Measurements from ENCODE around the gene WDFY2. TPM values are rescaled to one million over a fixed set of nuclear protein-coding genes. Genes with fewer than 3 reads are reported as not detected.

Gene WDFY2
- total RNA-seq, 5 donors from 2014 or later (not counting 1 experiment from before 2014, with no cell fraction given) = 18.2 to 28.3 (median 20.0) TPM

- Histone ChIP-seq H3K27me3 (replicated peaks in 1 of 2; ENCODE audit: control insufficient read depth in 2 of 2, extremely low read depth in 1 of 2, insufficient read depth in 2 of 2, low read length in 1 of 2) (no peaks in the 10 kb centered on the region), H3K9me3 (no peaks in the 10 kb centered on the region), H3K4me3 (ENCODE audit: control insufficient read depth in 1 of 2, extremely low read depth in 1 of 2, low read length in 1 of 2) (peak overlapping the region; percentile 29 to 40), H3K36me3 (ENCODE audit: control insufficient read depth in 2 of 2, extremely low read depth in 1 of 2, insufficient read depth in 1 of 2, low read length in 1 of 2) (peaks cover 14 to 18% of the 10 kb centered on the region in 2 donors), H3K27ac (ENCODE audit: low read length) (peak overlapping the region; percentile 84), H3K4me1 (ENCODE audit: control insufficient read depth in 1 of 2, extremely low read depth in 1 of 2, insufficient read depth in 2 of 2, low read length in 2 of 2) (peaks cover 8 to 19% of the 10 kb centered on the region in 2 experiments)
- H3K4me1 Mint-ChIP-seq = peaks cover 21 to 28% (median 24%) of the 10 kb centered on the region in 3 donors
- H3K36me3 Mint-ChIP-seq = peaks cover 35% of the 10 kb centered on the region
- ChIA-PET POLR2A (interaction anchor here in 1 of 2 donors (0.7 to 1.2 kb wide), 5 partner anchors 41 to 314 kb away, joined by 3 to 15 read pairs (median 3); partner anchors contain the start of gene INTS6), CTCF (interaction anchor here (0.5 to 2.6 kb wide), 13 partner anchors 18 to 363 kb away, joined by 3 to 17 read pairs (median 3); no protein-coding TSS in a partner anchor)
- H3K27ac Mint-ChIP-seq = peak overlapping the region; percentile 97 to 98
- peak; percentile 80 to 92 (median 82) for ATAC-seq (replicated peaks in 1 of 4)
- no peaks in the 10 kb centered on the region for H3K9me3 Mint-ChIP-seq
- peak in 34 of 35 experiments; percentile 14 to 77 (median 43) for DNase-seq
- WGBS (ENCODE audit: insufficient coverage) = 14% methylated on average over 11 of the region's 12 CpGs
- no peaks in the 10 kb centered on the region for H3K27me3 Mint-ChIP-seq
- H3K4me3 Mint-ChIP-seq = peak overlapping the region; percentile 71 to 84 (median 76)
Observed at GRCh38 chr13:51764184-51765141, 180.2 kb downstream of the WDFY2 start.

- Histone ChIP-seq H3K27me3 (replicated peaks in 1 of 2; ENCODE audit: control insufficient read depth in 2 of 2, extremely low read depth in 1 of 2, insufficient read depth in 2 of 2, low read length in 1 of 2) (no peaks in the 10 kb centered on the region), H3K4me1 (ENCODE audit: control insufficient read depth in 1 of 2, extremely low read depth in 1 of 2, insufficient read depth in 2 of 2, low read length in 2 of 2) (peaks cover 8 to 19% of the 10 kb centered on the region in 2 experiments), H3K4me3 (ENCODE audit: control insufficient read depth in 1 of 2, extremely low read depth in 1 of 2, low read length in 1 of 2) (peak overlapping the region; percentile 29 to 40), H3K27ac (ENCODE audit: low read length) (peak overlapping the region; percentile 84), H3K9me3 (no peaks in the 10 kb centered on the region), H3K36me3 (ENCODE audit: control insufficient read depth in 2 of 2, extremely low read depth in 1 of 2, insufficient read depth in 1 of 2, low read length in 1 of 2) (peaks cover 14 to 18% of the 10 kb centered on the region in 2 donors)
- ChIA-PET POLR2A (interaction anchor here in 1 of 2 donors (0.7 to 1.2 kb wide), 2 partner anchors 41 to 312 kb away, joined by 3 to 15 read pairs; partner anchors contain the start of gene INTS6), CTCF (interaction anchor here (0.9 to 2.6 kb wide), 4 partner anchors 33 to 330 kb away, joined by 3 to 17 read pairs (median 8); no protein-coding TSS in a partner anchor)
- H3K27ac Mint-ChIP-seq = peak overlapping the region; percentile 97 to 98
- no peaks in the 10 kb centered on the region for H3K27me3 Mint-ChIP-seq
- peaks cover 21 to 28% (median 24%) of the 10 kb centered on the region in 3 donors for H3K4me1 Mint-ChIP-seq
- ATAC-seq (replicated peaks in 1 of 4) (peak in 1 of 4 experiments; percentile 10), DNase-seq (peak in 1 of 35 experiments; percentile 5)
- peaks cover 28% of the 10 kb centered on the region for H3K36me3 Mint-ChIP-seq
- WGBS (ENCODE audit: insufficient coverage) = no CpG with 5 or more reads among the region's 4 CpGs
- H3K4me3 Mint-ChIP-seq = peak overlapping the region; percentile 71 to 84 (median 76)
- no peaks in the 10 kb centered on the region for H3K9me3 Mint-ChIP-seq
Observed at GRCh38 chr13:51765142-51765515, 180.9 kb downstream of the WDFY2 start.

- Mint-ChIP-seq H3K36me3 (peaks cover 26% of the 10 kb centered on the region), H3K27me3 (no peaks in the 10 kb centered on the region), H3K9me3 (no peaks in the 10 kb centered on the region), H3K4me3 (no peak overlapping the region), H3K4me1 (peaks cover 21 to 28% (median 24%) of the 10 kb centered on the region in 3 donors), H3K27ac (peak overlapping the region in 1 of 2 donors; percentile 65)
- ChIA-PET POLR2A (no interaction called here), CTCF (no interaction called here)
- no peak for DNase-seq
- no peak for ATAC-seq (replicated peaks in 1 of 4)
- Histone ChIP-seq H3K27ac (ENCODE audit: low read length) (no peak overlapping the region), H3K27me3 (replicated peaks in 1 of 2; ENCODE audit: control insufficient read depth in 2 of 2, extremely low read depth in 1 of 2, insufficient read depth in 2 of 2, low read length in 1 of 2) (no peaks in the 10 kb centered on the region), H3K36me3 (ENCODE audit: control insufficient read depth in 2 of 2, extremely low read depth in 1 of 2, insufficient read depth in 1 of 2, low read length in 1 of 2) (peaks cover 10 to 14% of the 10 kb centered on the region in 2 donors), H3K4me3 (ENCODE audit: control insufficient read depth in 1 of 2, extremely low read depth in 1 of 2, low read length in 1 of 2) (no peak overlapping the region), H3K4me1 (ENCODE audit: control insufficient read depth in 1 of 2, extremely low read depth in 1 of 2, insufficient read depth in 2 of 2, low read length in 2 of 2) (peaks cover 8 to 19% of the 10 kb centered on the region in 2 experiments), H3K9me3 (no peaks in the 10 kb centered on the region)
- WGBS (ENCODE audit: insufficient coverage) = 94% methylated on average over 5 of the region's 8 CpGs
Observed at GRCh38 chr13:51767100-51767499, 182.8 kb downstream of the WDFY2 start.

- no peak for DNase-seq
- POLR2A ChIA-PET = no interaction called here
- Mint-ChIP-seq H3K27ac (peak overlapping the region in 1 of 2 donors; percentile 48), H3K4me1 (peaks cover 21 to 23% (median 22%) of the 10 kb centered on the region in 3 donors), H3K27me3 (no peaks in the 10 kb centered on the region), H3K36me3 (peaks cover 24% of the 10 kb centered on the region), H3K9me3 (no peaks in the 10 kb centered on the region), H3K4me3 (no peak overlapping the region)
- no peaks in the 10 kb centered on the region for H3K9me3 ChIP-seq
- H3K36me3 ChIP-seq (ENCODE audit: control insufficient read depth in 2 of 2, extremely low read depth in 1 of 2, insufficient read depth in 1 of 2, low read length in 1 of 2) = peaks cover 8 to 23% of the 10 kb centered on the region in 2 donors
- H3K27ac ChIP-seq (ENCODE audit: low read length) = no peak overlapping the region
- no peak overlapping the region for H3K4me3 ChIP-seq (ENCODE audit: control insufficient read depth in 1 of 2, extremely low read depth in 1 of 2, low read length in 1 of 2)
- CTCF ChIA-PET = no interaction called here
- H3K27me3 ChIP-seq (replicated peaks in 1 of 2; ENCODE audit: control insufficient read depth in 2 of 2, extremely low read depth in 1 of 2, insufficient read depth in 2 of 2, low read length in 1 of 2) = no peaks in the 10 kb centered on the region
- 98% methylated on average over 14 of the region's 15 CpGs for WGBS (ENCODE audit: insufficient coverage)
- H3K4me1 ChIP-seq (ENCODE audit: control insufficient read depth in 1 of 2, extremely low read depth in 1 of 2, insufficient read depth in 2 of 2, low read length in 2 of 2) = peaks cover 8 to 18% of the 10 kb centered on the region in 2 experiments
- no peak for ATAC-seq (replicated peaks in 1 of 4)
Observed at GRCh38 chr13:51768378-51768921, 184.2 kb downstream of the WDFY2 start.

- Histone ChIP-seq H3K27me3 (replicated peaks in 1 of 2; ENCODE audit: control insufficient read depth in 2 of 2, extremely low read depth in 1 of 2, insufficient read depth in 2 of 2, low read length in 1 of 2) (no peaks in the 10 kb centered on the region), H3K4me1 (ENCODE audit: control insufficient read depth in 1 of 2, extremely low read depth in 1 of 2, insufficient read depth in 2 of 2, low read length in 2 of 2) (peaks cover 8 to 15% of the 10 kb centered on the region in 2 experiments), H3K4me3 (ENCODE audit: control insufficient read depth in 1 of 2, extremely low read depth in 1 of 2, low read length in 1 of 2) (no peak overlapping the region), H3K36me3 (ENCODE audit: control insufficient read depth in 2 of 2, extremely low read depth in 1 of 2, insufficient read depth in 1 of 2, low read length in 1 of 2) (peaks cover 8 to 26% of the 10 kb centered on the region in 2 donors), H3K27ac (ENCODE audit: low read length) (no peak overlapping the region), H3K9me3 (no peaks in the 10 kb centered on the region)
- Mint-ChIP-seq H3K4me3 (no peak overlapping the region), H3K9me3 (no peaks in the 10 kb centered on the region), H3K27ac (no peak overlapping the region), H3K4me1 (peaks cover 18 to 19% (median 19%) of the 10 kb centered on the region in 3 donors), H3K27me3 (no peaks in the 10 kb centered on the region), H3K36me3 (peaks cover 24% of the 10 kb centered on the region)
- DNase-seq (no peak), ATAC-seq (replicated peaks in 1 of 4) (no peak)
- ChIA-PET CTCF (no interaction called here), POLR2A (no interaction called here)
- WGBS (ENCODE audit: insufficient coverage) = 95% methylated on average over 15 of the region's 19 CpGs
Observed at GRCh38 chr13:51768976-51769375, 184.7 kb downstream of the WDFY2 start.

All from T-cell (primary cell).